Thoracic aorta (tissue), 2 donors: ENCODE measurements around the gene ACTR3C. TPM values are rescaled to one million over a fixed set of nuclear protein-coding genes. Genes with fewer than 3 reads are reported as not detected.

Experiments used
- ATAC-seq: fragments of 150-250 bp; one replicate; pipeline ENCODE4 v1.8.0; 2017; ENCODE audit warnings: low read depth; ENCODE audit not compliant: insufficient number of reproducible peaks, low FRiP score
- DNase-seq: peaks from one replicate; pipeline ENCODE4 v3.0.0-alpha.2; 2020; ENCODE audit warnings: low spot score
- H3K27ac ChIP-seq, 2 donors: fragments of 200-600 bp; sonication (generic); 1 replicate in 1 of 2; 2 replicates in 1 of 2; pipeline ENCODE4 v1.5.1; 2016; ENCODE audit warnings: mild to moderate bottlenecking in 2 of 2, moderate library complexity in 2 of 2
- H3K27me3 ChIP-seq: fragments of 200-600 bp; sonication (generic); replicated peaks from 2 replicates; pipeline ENCODE4 v1.6.0; 2016; ENCODE audit warnings: mild to moderate bottlenecking; ENCODE audit not compliant: insufficient read depth
- H3K36me3 ChIP-seq: fragments of 200-600 bp; sonication (generic); one replicate; pipeline ENCODE4 v1.5.1; 2016
- H3K4me1 ChIP-seq, 2 donors: fragments of 200-600 bp; sonication (generic); 1 replicate in 1 of 2; 2 replicates in 1 of 2; pipeline versions ENCODE4 v1.5.1 to v1.6.0; 2016; ENCODE audit warnings: low read depth in 2 of 2, mild to moderate bottlenecking in 1 of 2; ENCODE audit not compliant: control insufficient read depth in 1 of 2
- H3K4me3 ChIP-seq: fragments of 200-600 bp; sonication (generic); 2 replicates; pipeline ENCODE4 v1.5.1; 2016; ENCODE audit warnings: mild to moderate bottlenecking
- H3K9me3 ChIP-seq: fragments of 200-600 bp; sonication (generic); 2 replicates; pipeline ENCODE4 v1.5.1; 2016
- total RNA-seq, 2 donors: library from RNA; depleted of rRNA; stranded (reverse); fragments of >200 nt; gene quantifications; one replicate each; pipeline versions ENCODE4 v1.1.0 to v1.2.3, GENCODE V29; 2016
- TF ChIP-seq, protein P1 (sequence below): fragments of 200-600 bp; sonication (generic); IDR thresholded peaks from one replicate; pipeline ENCODE4 v1.5.1; 2019; ENCODE audit warnings: antibody characterized with exemption

Gene ACTR3C
- total RNA-seq, 2 donors from 2014 or later = 0.14 to 6.4 TPM

DNA sequence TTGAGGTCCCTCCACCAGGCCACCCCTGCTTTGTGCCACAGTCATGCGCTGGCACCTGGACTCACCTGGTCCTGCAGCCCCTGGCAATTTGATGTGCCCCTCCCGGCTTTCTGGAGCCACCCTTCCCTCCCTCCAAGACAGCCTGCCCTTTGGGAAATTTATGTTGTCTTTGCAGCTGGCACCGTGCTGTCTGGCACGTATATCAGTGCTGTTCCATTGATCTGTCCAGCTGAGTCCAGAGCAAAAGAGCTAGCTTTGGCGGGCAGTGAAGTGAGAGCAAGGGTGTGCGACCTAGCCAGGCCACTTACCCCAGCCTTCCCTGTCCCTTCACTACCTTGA lies 12.4 kb upstream of the ACTR3C start:
- H3K27ac ChIP-seq = no peak overlapping the region
- no peak for ATAC-seq
- DNase-seq = no peak
- H3K27me3 ChIP-seq = no peaks in the 10 kb centered on the region
- H3K4me3 ChIP-seq = no peak overlapping the region
- peaks cover 0 to 16% of the 10 kb centered on the region in 2 donors for H3K4me1 ChIP-seq
- H3K36me3 ChIP-seq = no peaks in the 10 kb centered on the region
- TF ChIP-seq, protein P1, sequence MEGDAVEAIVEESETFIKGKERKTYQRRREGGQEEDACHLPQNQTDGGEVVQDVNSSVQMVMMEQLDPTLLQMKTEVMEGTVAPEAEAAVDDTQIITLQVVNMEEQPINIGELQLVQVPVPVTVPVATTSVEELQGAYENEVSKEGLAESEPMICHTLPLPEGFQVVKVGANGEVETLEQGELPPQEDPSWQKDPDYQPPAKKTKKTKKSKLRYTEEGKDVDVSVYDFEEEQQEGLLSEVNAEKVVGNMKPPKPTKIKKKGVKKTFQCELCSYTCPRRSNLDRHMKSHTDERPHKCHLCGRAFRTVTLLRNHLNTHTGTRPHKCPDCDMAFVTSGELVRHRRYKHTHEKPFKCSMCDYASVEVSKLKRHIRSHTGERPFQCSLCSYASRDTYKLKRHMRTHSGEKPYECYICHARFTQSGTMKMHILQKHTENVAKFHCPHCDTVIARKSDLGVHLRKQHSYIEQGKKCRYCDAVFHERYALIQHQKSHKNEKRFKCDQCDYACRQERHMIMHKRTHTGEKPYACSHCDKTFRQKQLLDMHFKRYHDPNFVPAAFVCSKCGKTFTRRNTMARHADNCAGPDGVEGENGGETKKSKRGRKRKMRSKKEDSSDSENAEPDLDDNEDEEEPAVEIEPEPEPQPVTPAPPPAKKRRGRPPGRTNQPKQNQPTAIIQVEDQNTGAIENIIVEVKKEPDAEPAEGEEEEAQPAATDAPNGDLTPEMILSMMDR = no peak
- no peaks in the 10 kb centered on the region for H3K9me3 ChIP-seq

DNA sequence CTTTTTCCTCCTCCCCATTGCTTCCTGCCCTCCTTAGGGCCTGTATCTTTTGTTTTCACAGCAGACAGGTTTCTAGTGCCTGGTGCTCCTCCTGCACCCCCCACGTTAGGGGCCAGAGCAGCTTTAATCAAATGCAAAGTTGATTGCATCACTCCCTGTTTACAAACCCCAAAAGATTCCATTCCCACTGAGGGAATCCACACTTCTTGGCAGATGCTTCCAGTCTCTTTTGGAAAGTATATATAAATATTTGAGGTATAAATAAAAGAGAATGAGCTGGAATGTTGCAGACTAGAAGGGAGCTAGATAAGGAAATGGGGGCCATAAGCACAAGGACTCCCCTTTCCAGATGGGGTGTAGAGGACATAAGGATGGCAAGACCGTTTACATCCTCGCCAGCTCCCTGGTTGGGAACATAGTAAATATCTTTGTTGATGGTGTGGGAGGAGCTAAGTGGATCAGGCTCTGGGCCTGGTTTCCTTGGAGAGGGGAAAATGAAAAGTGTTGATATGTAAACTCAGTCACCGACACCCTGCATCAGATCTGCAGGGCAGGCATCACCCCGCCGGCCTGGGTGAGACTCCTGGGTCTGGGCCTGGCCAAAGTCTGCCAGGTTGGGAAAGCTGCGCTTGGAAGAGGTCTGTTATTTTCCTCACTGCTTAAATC lies 11.9 kb upstream of the ACTR3C start:
- ATAC-seq (no peak), DNase-seq (no peak)
- Histone ChIP-seq H3K27ac (no peak overlapping the region), H3K4me3 (no peak overlapping the region), H3K27me3 (no peaks in the 10 kb centered on the region), H3K4me1 (peaks cover 0 to 13% of the 10 kb centered on the region in 2 donors), H3K9me3 (no peaks in the 10 kb centered on the region), H3K36me3 (no peaks in the 10 kb centered on the region)
- TF ChIP-seq, protein P1 = no peak

DNA sequence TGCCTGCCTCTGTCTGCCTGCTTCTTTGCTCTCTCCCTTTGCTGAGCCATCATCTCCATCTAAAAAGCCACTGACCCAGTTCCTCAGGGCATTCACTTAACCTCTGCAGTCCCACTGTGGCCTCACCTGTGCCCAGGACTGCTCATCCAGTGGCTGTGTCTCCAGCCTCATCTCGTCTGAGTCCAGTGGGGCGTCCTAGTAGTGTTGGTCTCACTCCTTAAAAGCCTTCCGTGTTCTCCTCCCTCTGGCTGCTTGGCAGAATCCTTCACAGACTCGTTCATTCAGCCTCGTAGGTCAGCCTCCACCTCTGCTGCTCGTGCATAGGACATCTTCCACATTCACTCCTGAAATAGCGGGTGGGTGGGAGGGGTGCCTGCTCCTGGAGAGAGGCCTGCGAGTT lies 10.8 kb upstream of the ACTR3C start:
- TF ChIP-seq, protein P1 = no peak
- Histone ChIP-seq H3K9me3 (no peaks in the 10 kb centered on the region), H3K36me3 (no peaks in the 10 kb centered on the region), H3K27me3 (no peaks in the 10 kb centered on the region), H3K27ac (no peak overlapping the region), H3K4me1 (peaks cover 0 to 5% of the 10 kb centered on the region in 2 donors), H3K4me3 (no peak overlapping the region)
- no peak for ATAC-seq
- no peak for DNase-seq

DNA sequence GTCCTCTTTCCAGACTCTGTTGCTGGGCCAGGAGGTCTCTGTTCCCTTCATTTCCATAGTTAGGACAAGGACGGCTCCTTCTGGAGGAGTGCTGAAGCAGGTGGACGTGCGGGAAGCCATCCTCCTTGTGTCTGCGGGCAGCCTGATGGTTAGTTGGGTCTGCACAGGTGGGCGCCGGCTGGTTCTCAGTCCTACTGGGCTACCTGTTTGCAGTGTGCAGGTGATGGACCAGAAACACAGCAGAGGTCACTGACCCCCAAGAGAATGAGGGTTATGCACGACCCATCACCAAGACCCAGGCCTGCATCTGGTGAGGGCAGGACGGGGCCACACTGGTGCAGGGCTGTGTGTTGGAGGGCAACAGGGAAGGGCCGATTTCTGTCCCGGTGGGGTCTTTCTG lies 10.3 kb upstream of the ACTR3C start:
- Histone ChIP-seq H3K27ac (no peak overlapping the region), H3K36me3 (no peaks in the 10 kb centered on the region), H3K9me3 (no peaks in the 10 kb centered on the region), H3K27me3 (no peaks in the 10 kb centered on the region), H3K4me1 (peaks cover 0 to 5% of the 10 kb centered on the region in 2 donors), H3K4me3 (no peak overlapping the region)
- ATAC-seq (no peak), DNase-seq (no peak)
- TF ChIP-seq, protein P1 = no peak

DNA sequence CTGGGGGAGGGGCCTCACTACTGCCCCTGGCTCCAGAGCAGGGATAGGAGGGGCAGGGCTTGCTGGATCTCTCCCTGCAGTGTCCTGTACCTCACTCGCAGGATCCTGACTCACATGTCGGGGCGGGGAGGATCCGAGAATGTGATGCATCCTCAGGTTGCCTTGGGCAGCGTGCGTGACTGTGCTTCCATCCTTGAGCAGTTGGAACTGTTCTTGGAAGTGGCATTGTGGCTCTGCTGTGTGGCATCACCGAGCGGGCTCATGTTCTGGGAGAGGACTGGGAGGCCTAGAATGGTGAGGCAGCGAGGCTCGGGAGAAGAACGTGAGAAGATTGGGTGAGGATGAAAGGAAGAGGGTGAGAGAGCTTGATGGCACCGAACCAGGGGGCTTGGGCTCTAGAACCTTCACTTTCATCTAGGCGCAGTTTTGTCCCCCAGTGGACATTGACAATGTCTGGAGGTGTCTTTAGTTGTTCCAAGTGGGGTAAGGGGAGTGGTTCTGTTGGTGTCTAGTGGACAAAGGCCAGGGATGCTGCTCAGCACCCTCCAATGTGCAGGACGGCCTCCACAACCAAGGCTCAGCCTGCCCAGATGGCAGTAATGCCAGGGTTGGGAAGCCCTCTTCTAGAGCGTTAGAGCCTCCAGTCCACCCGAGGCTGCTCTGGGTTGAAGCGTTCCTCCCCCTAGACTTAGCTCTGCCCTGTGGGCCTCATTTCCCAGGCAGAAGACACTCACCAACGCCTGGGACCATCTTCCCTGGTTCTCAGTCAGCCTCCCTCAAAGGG lies 9.7 kb upstream of the ACTR3C start:
- H3K27ac ChIP-seq = no peak overlapping the region
- no peaks in the 10 kb centered on the region for H3K36me3 ChIP-seq
- TF ChIP-seq, protein P1 = no peak
- DNase-seq (no peak), ATAC-seq (no peak)
- peaks cover 0 to 5% of the 10 kb centered on the region in 2 donors for H3K4me1 ChIP-seq
- H3K9me3 ChIP-seq = no peaks in the 10 kb centered on the region
- no peaks in the 10 kb centered on the region for H3K27me3 ChIP-seq
- H3K4me3 ChIP-seq = no peak overlapping the region
